ENCODE data around the gene APC2. TPM values are rescaled to one million over a fixed set of nuclear protein-coding genes. Genes with fewer than 3 reads are reported as not detected.
A peak's percentile ranks its signal among the peaks of the same experiment; 100 is the strongest.
"Not testable (repeated sequence)": the region's sequence is repeated elsewhere in the genome, so short reads cannot be mapped to it uniquely, and the experiment has no call there.

Gene APC2
- total RNA-seq, 2 donors from 2014 or later: 0.18 to 0.56 TPM

DNA sequence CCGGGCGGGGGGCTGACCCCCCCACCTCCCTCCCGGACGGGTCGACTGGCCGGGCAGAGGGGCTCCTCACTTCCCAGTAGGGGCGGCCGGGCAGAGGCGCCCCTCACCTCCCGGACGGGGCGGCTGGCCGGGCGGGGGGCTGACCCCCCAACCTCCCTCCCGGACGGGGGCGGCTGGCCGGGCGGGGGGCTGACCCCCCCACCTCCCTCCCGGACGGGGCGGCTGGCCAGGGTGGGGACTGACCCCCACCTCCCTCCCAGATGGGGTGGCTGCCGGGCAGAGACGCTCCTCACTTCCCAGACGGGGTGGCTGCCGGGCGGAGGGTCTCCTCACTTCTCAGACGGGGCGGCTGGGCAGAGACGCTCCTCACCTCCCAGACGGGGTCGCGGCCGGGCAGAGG lies 49.3 kb downstream of the APC2 start:
- ATAC-seq; intact Hi-C loops (cut with DNase I, micrococcal nuclease); DNase-seq: not testable (repeated sequence)

DNA sequence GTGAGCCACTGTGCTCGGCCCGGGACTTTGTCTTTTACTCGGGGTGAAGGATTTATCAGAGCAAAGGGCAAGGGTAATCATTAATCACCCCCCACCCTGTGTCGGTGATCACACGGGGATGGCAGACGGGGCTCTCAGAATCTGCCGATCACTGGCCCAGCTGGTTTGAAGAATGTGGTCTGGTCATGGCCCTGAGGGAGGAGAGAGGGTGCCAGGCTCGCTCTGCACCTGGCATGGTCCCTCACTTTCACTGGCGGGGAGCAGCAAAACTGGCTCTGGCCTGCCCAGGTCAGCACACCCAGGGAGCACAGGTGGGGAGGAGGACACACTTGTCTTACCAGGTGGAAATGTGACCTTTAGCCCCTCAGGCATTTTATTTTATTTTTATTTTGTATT lies 51.3 kb downstream of the APC2 start:
- no peak for DNase-seq
- peak; percentile 25 for ATAC-seq
- intact Hi-C loops (cut with DNase I, micrococcal nuclease): no loop called here

DNA sequence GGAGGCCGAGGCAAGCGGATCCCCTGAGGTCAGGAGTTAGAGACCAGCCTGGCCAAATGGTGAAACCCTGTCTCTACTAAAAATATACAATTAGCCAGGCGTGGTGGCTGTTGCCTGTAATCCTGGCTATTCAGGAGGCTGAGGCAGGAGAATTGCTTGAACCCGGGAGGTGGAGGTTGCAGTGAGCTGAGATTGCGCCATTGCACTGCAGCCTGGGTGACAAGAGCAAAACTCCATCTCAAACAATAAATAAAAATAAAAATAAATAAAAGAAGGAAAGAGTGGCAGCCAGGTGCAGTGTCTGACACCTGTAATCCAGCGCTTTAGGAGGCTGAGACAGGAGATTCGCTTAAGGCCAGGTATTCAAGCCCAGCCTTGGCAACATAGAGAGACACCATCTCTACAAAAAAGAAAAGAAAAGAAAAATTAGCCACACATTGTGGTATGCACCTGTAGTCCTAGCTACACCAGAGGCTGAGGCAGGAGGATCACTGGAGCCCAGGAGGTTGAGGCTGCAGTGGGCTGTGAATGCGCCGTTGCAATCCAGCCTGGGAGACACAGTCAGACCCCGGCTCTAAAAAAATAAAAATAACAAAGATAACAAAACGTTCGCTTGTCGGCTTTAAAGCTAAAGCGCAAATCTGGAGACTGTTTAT lies 52.6 kb downstream of the APC2 start:
- DNase-seq (no peak), ATAC-seq (no peak)
- intact Hi-C loops (cut with DNase I, micrococcal nuclease): no loop called here

- peak in 1 of 2 donors; percentile 69 for DNase-seq
- intact Hi-C loops (cut with DNase I, micrococcal nuclease): no loop called here
- ATAC-seq: no peak
These were observed 53.4 kb downstream of the APC2 start for GRCh38 chr19:1503089-1503924.

GRCh38 chr19:1503925-1504773 lies 54.2 kb downstream of the APC2 start:
- ATAC-seq (no peak), DNase-seq (no peak)
- intact Hi-C loops (cut with DNase I, micrococcal nuclease): no loop called here

DNA sequence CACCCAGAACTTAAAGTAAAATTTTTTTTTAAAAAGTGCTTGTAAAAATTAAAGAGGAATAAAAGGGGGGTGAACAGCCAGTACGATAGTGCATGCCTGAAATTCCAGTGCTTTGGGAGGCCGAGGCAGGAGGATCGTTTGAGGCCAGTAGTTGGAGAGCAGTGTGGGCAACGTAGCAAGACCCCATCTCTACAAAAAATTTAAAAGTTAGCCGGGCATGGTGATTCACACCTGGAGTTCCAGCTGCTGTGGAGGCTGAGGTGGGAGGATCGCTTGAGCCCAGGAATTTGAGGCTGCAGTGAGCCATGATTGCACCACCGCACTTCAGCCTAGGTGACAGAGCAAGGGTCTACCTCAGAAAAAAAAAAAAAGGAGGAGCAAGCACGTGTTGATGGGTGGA lies 55.1 kb downstream of the APC2 start:
- ATAC-seq: no peak
- DNase-seq: no peak
- intact Hi-C loops (cut with DNase I, micrococcal nuclease): no loop called here

DNA sequence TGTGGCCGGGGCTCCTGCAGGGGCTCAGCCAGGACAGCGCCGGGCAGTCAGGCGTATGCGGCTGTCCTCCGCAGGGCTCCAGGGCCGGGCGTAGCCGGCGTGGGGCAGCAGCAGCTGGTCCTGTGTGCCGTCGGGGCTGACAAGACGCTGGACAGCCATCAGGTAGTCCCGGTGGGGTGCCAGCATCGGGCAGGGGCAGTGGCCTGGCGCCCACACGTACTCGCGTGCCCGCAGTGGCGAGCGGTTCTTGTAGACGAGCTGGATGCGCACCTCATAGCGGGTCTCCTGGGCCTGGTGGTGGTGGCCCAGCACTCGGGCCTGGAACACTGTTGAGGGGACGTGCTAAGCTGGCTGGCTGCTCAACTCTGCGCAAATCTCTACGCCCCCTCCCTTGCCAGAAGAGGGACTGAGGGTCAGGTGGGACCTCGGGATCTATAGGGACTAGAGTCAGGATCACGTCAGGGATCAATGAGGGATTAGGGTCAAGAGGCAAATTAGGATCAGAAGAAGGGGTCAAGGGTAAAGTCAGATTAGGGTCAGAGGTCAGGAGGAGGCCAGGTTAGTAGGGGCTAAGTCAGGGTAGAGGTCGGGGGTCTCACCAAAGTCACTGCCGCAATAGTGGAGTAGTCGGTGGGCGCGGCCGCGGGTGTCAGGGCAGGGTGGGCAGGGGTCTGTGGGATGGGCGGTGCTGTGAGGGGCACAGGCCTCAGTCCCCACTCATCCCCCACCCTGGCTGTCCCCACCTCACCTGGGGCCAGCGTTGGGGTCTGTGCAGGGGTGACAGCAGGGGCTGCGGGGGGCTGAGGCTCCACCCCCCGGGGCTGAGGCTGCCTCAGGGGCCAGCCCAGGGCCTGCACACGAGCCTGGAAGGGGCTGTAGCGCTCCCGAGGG lies 56.3 kb downstream of the APC2 start:
- intact Hi-C loops (cut with DNase I, micrococcal nuclease): no loop called here
- ATAC-seq: no peak
- DNase-seq: no peak

DNA sequence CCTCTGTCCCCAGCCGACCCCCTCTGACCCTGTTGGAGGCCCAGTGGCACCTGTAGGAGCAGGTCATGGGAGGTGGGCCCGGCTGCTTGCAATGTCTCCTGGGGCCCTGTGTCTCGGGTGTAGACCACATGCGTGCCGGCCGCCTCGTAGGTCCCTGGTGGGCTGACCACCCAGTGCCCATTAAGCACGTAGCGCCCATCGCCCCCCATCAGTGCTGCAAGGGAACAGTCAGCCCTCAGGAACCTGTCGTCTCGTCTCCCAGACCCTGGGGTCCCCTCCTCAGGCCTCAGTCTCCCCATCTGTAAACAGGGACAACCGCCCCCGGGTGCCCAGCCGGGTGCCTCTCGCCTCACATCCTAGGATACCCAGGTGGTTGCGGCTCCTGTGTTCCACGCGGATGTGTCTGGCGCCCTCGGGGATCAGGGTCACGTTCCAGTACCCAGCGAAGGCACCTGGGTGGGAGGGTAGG lies 57.3 kb downstream of the APC2 start:
- peak in 1 of 2 donors; percentile 26 for DNase-seq

DNA sequence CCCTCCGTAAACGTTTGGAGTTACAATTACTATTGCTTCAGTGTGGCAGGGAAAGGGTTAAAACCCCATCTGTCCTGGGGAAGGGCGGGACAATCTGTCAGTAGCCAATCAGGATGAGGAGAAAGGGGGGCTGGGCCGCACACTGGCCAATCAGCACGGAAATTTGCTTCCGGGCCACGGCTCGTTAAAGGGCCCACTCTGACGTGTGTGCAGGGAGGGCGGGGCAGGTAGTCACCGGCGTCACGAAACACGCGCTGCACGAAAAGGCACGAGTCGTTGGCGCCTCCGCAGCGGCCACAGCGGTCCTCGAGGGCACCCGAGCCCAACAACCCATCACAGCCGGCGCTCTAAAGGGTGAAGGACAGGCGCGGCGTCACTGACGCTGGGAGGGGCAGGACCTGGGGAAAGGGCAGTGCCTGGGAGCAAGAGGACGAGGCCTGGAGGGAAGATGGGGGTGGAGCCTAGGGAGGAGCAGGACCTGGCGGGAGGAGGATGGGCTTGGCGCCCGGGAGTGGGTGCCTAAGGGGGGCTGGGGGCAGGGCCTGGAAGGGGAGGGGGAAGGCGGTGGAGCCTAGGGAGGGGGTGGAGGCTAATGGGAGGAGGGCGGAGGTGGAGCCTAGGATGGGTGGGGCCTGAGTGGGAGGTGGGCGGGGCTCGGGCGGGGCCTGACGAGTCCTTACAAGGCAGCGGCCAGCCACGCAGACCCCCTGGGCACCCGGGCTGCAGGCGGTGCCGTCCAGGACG lies 58.0 kb downstream of the APC2 start:
- ATAC-seq: peak; percentile 84
- DNase-seq: peak; percentile 91 to 93
- intact Hi-C loops (cut with DNase I, micrococcal nuclease): no loop called here

More for the DNA sequence above, 57.3 kb downstream of the APC2 start:
- ATAC-seq: no peak
- intact Hi-C loops (cut with DNase I, micrococcal nuclease): no loop called here

DNA sequence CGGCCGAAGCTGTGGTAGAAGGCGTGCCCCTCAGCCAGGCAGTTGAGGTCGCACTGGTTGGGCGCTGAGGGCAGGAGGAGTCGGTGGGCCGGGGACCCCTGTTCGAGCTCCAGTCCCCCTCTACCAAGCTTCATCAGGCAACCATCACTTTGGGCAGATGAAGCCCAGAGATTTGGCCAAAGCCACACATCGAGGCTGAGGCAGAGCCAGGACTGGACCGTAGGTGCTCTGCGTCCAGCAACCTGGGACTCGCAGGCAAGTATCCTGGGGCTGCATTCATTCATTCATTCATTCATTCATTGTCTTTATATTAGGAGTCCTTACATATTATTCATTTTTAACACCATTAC lies 58.6 kb downstream of the APC2 start:
- DNase-seq (no peak), ATAC-seq (no peak)
- intact Hi-C loops (cut with DNase I, micrococcal nuclease): no loop called here

- DNase-seq (no peak), ATAC-seq (no peak)
- intact Hi-C loops (cut with DNase I, micrococcal nuclease): no loop called here
These were observed 59.9 kb downstream of the APC2 start for GRCh38 chr19:1509602-1510441.

DNA sequence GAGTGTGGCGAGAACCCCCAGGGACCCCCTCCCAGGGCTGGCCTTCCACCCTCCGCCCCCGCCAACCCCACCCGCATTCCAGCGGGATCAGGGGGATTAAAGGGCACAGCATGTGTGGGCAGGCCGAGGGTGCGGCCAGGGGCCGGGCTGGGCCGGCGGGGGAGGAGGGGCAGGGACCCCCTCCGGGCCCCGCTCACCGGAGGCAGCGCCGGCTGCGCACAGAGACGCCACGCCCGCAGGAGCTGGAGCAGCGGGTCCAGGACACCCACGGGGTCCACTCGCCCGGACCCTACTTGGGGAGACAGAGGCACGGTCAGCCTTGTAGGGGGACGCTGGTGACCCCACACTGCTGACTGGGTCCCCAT lies 60.5 kb downstream of the APC2 start:
- DNase-seq (no peak), ATAC-seq (no peak)
- intact Hi-C loops (cut with DNase I, micrococcal nuclease): no loop called here

DNA sequence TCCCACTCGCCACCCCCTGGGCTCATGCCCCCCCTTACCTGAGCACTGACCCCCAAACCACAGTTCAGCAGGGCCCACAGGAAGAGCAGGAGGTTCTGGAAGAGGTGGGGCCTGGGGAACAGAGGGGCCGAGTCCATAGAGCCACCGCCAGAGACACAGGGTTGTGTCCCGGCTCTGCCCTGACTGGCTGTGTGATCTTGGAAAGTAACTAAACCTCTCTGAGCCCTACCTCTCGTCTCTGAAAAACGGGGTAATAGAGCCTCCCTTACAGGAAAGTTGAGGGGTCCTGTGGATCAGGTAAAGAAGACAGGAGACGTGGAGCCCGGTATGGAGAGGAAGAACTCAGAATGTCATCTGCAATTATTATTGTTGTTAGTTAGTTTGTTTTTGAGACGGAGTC lies 60.9 kb downstream of the APC2 start:
- intact Hi-C loops (cut with DNase I, micrococcal nuclease): no loop called here
- ATAC-seq (no peak), DNase-seq (no peak)

- intact Hi-C loops (cut with DNase I, micrococcal nuclease): no loop called here
- DNase-seq (no peak), ATAC-seq (no peak)
These were observed 61.7 kb downstream of the APC2 start for GRCh38 chr19:1511318-1512317.

GRCh38 chr19:1512671-1513498 lies 63.0 kb downstream of the APC2 start, which contains the start of gene ADAMTSL5:
Gene ADAMTSL5 (minus strand): TSS chr19:1513019. CDS start chr19:1510943, 2,076 bp downstream.
- intact Hi-C loops (cut with DNase I, micrococcal nuclease): no loop called here
- ATAC-seq: peak; percentile 75
- peak; percentile 58 to 81 for DNase-seq
